Pancreas (tissue), 10 donors: ENCODE data around the gene CIB4. TPM values are rescaled to one million over a fixed set of nuclear protein-coding genes. Genes with fewer than 3 reads are reported as not detected.

Experiments
- ATAC-seq, 4 donors: fragments of 200-7000 bp; cut with Tn5 transposase; one replicate each; pipeline versions ENCODE4 v1.8.0 to v1.9.1; 2020; ENCODE audit warnings: mild to moderate bottlenecking in 4 of 4, moderate library complexity in 4 of 4
- DNase-seq, 6 donors: peaks; one replicate each; pipeline ENCODE4 v3.0.0-alpha.2; 2020
- FAIRE-seq: peaks from 2 replicates; lab custom pipeline; 2012; peaks lifted over from hg19 to GRCh38; lab: Jason Lieb, UNC
- H3K27ac ChIP-seq, 4 donors: fragments of 200-600 bp; sonication (generic); 1 replicate in 3 of 4; 2 replicates in 1 of 4; pipeline versions ENCODE4 v1.5.0 to v1.8.0; 2020
- H3K27me3 ChIP-seq, 4 donors: fragments of 200-600 bp; one replicate each; pipeline ENCODE4 v1.8.0; 2021
- H3K36me3 ChIP-seq, 3 donors: fragments of 200-600 bp; sonication (generic) in 1 of 3; one replicate each; pipeline versions ENCODE4 v1.5.0 to v1.8.0; 2020 to 2021
- H3K4me1 ChIP-seq, 3 donors: fragments of 200-600 bp; one replicate each; pipeline ENCODE4 v1.8.0; 2021
- H3K4me3 ChIP-seq, 4 donors: fragments of 200-600 bp; sonication (generic) in 2 of 4; one replicate each; pipeline versions ENCODE4 v1.5.0 to v1.8.0; 2020 to 2021
- H3K9me3 ChIP-seq, 4 donors: fragments of 200-600 bp; one replicate each; pipeline ENCODE4 v1.8.0; 2021
- CTCF ChIP-seq, 4 donors: fragments of 200-600 bp; sonication (generic) in 3 of 4; IDR thresholded peaks; one replicate each; pipeline versions ENCODE4 v1.5.0 to v1.8.0; 2021; ENCODE audit warnings: antibody characterized with exemption in 4 of 4
- WGBS, 2 donors: extraction: QIAGEN DNeasy Blood & Tissue Kit; methylation state at CpG; one replicate each; pipeline ENCODE4 v1.1.7; 2013; 5-methylcytosine and 5-hydroxymethylcytosine counted together
- intact Hi-C, 3 donors: fragments of 100-400 bp; cut with DNase I; formaldehyde crosslinking; loops; one replicate each; pipeline versions ENCODE4 v1.11.1 to v1.14.2; 2022
- polyA plus RNA-seq, 2 donors: library from polyadenylated mRNA; stranded (reverse); fragments of 200-250 nt; gene quantifications; one replicate each; pipeline ENCODE4 v1.2.3, GENCODE V29; 2013
- total RNA-seq, 6 donors: library from RNA; stranded (reverse); fragmentation: NEBNext Ultra II Directional in 4 of 6; extraction: Animal tissue kit (Norgen Biotek cat#: 25700) in 4 of 6; gene quantifications; one replicate each; pipeline versions ENCODE4 v1.2.1 to v1.2.4, GENCODE V29; 2021 to 2023
- donor health status: healthy with polysubstance abuse.
- donor health status: DM: no; HTN: no; CAD: no; lungs with moderate emphysema.
- donor health status: DM: no; HTN: no; CAD: no.
- donor health status: control.
- donor health status: control.
- donor health status: Bipolar disorder and iron deficiency.
- donor health status: DM: yes; HTN: yes; CAD: no.
- donor health status: DM: no; HTN: no; CAD: no.
- donor health status: DM: no; HTN: no; CAD: no.
- donor health status: DM: yes; HTN: yes; CAD: no.

CIB4 gene
- total and polyA plus RNA-seq, 8 donors: 0.19 to 0.62 (median 0.31) TPM; not detected in 3

- TF ChIP-seq CTCF (IDR thresholded peaks at IDR 0.05): no peak
- Histone ChIP-seq H3K36me3 (no peaks in the 10 kb centered on the region), H3K4me1 (peaks cover 0 to 3% (median 0%) of the 10 kb centered on the region in 3 donors), H3K27me3 (no peaks in the 10 kb centered on the region), H3K27ac (no peak overlapping the region), H3K9me3 (no peaks in the 10 kb centered on the region), H3K4me3 (no peak overlapping the region)
- FAIRE-seq: no peak
- WGBS, 2 donors: 88 to 92% methylated on average over 8 of the region's 8 CpGs
- intact Hi-C loops: no loop called here
- DNase-seq: no peak
- ATAC-seq: no peak
Measured at GRCh38 chr2:26639685-26640243, 1.4 kb downstream of the CIB4 start.

- TF ChIP-seq CTCF (IDR thresholded peaks at IDR 0.05): no peak
- WGBS, 2 donors: 93 to 96% methylated on average over 9 of the region's 9 CpGs
- H3K36me3 ChIP-seq: no peaks in the 10 kb centered on the region
- ATAC-seq (no peak), FAIRE-seq (no peak), DNase-seq (no peak)
- no peak overlapping the region for H3K4me3 ChIP-seq
- H3K27ac ChIP-seq: no peak overlapping the region
- H3K4me1 ChIP-seq: peaks cover 0 to 3% (median 0%) of the 10 kb centered on the region in 3 donors
- H3K27me3 ChIP-seq: no peaks in the 10 kb centered on the region
- no peaks in the 10 kb centered on the region for H3K9me3 ChIP-seq
- intact Hi-C loops: no loop called here
Measured at GRCh38 chr2:26637811-26638310, 3.3 kb downstream of the CIB4 start.

- 85 to 94% methylated on average over 6 of the region's 6 CpGs for WGBS, 2 donors
- Histone ChIP-seq H3K36me3 (no peaks in the 10 kb centered on the region), H3K4me3 (no peak overlapping the region), H3K9me3 (no peaks in the 10 kb centered on the region), H3K4me1 (peaks cover 0 to 3% (median 0%) of the 10 kb centered on the region in 3 donors), H3K27me3 (no peaks in the 10 kb centered on the region), H3K27ac (no peak overlapping the region)
- DNase-seq: no peak
- no peak for ATAC-seq
- FAIRE-seq: no peak
- TF ChIP-seq CTCF (IDR thresholded peaks at IDR 0.05): no peak
- intact Hi-C loops: no loop called here
Measured at GRCh38 chr2:26636935-26637334, 4.2 kb downstream of the CIB4 start.

- Histone ChIP-seq H3K36me3 (no peaks in the 10 kb centered on the region), H3K27me3 (no peaks in the 10 kb centered on the region), H3K27ac (no peak overlapping the region), H3K4me1 (peaks cover 0 to 3% (median 0%) of the 10 kb centered on the region in 3 donors), H3K4me3 (no peak overlapping the region), H3K9me3 (no peaks in the 10 kb centered on the region)
- TF ChIP-seq CTCF (IDR thresholded peaks at IDR 0.05): no peak
- no peak for FAIRE-seq
- ATAC-seq: no peak
- DNase-seq: no peak
- intact Hi-C loops: no loop called here
- WGBS, 2 donors: 71 to 74% methylated on average over 3 of the region's 3 CpGs
Measured at GRCh38 chr2:26635401-26635800, 5.8 kb downstream of the CIB4 start.

GRCh38 chr2:26634636-26635230 is 6.4 kb downstream of the CIB4 start:
- no peak for TF ChIP-seq CTCF (IDR thresholded peaks at IDR 0.05)
- WGBS, 2 donors: 86 to 90% methylated on average over 11 of the region's 11 CpGs
- Histone ChIP-seq H3K27ac (no peak overlapping the region), H3K36me3 (no peaks in the 10 kb centered on the region), H3K4me1 (peaks cover 0 to 3% (median 0%) of the 10 kb centered on the region in 3 donors), H3K27me3 (no peaks in the 10 kb centered on the region), H3K9me3 (no peaks in the 10 kb centered on the region), H3K4me3 (no peak overlapping the region)
- FAIRE-seq (no peak), ATAC-seq (no peak), DNase-seq (no peak)
- intact Hi-C loops: no loop called here
